ENCODE measurements around the gene ZFAND2A.
A peak's percentile ranks its signal among the peaks of the same experiment; 100 is the strongest.

GRCh38 chr7:1176891-1177373 lies 16.9 kb upstream of the ZFAND2A start:
- TF ChIP-seq PBX3 (IDR thresholded peaks at IDR 0.05) (no peak), RFX5 (IDR thresholded peaks at IDR 0.05) (no peak), CEBPB (IDR thresholded peaks at IDR 0.05) (no peak), RNF2 (IDR thresholded peaks at IDR 0.05; ENCODE audit: borderline replicate concordance, low read depth) (no peak), ELK1 (IDR thresholded peaks at IDR 0.05; ENCODE audit: low read depth, low read length) (no peak), SMC3 (IDR thresholded peaks at IDR 0.05) (0 out of 3 replicates have a peak, but pooled peaks have one; percentile 30)
